Measurements from ENCODE around the gene MT1M.
"Not testable (repeated sequence)": the region's sequence is repeated elsewhere in the genome, so short reads cannot be mapped to it uniquely, and the experiment has no call there.

The MT1M gene

GRCh38 chr16:56617212-56618085, 15.0 kb upstream of the MT1M start:
- ATAC-seq: peak; percentile 75
- Mint-ChIP-seq H3K4me1 (peaks cover 52% of the 10 kb centered on the region), H3K27ac (peak overlapping the region; percentile 37 to 48)

DNA sequence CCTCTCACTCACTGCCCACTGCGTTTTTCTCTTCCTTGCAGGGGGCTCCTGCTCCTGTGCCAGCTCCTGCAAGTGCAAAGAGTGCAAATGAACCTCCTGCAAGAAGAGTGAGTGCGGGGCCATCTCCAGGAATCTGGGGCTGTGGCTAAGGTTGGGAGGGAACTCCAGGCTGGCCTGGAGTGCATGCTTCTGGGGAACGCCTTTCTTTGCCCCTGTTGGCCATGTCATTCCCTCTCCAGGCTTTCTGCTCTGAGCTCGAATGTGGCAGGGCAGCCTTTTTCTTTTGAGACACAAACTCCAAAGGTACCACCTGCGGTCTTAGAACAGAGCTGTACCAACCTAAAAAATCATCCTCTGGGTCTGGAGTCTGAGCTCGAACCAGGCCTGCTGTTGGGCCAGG, 14.3 kb upstream of the MT1M start:
- H3K27ac Mint-ChIP-seq: no peak overlapping the region
- H3K9me3 Mint-ChIP-seq: no peaks in the 10 kb centered on the region
- peaks cover 45% of the 10 kb centered on the region for H3K4me1 Mint-ChIP-seq
- peaks cover 36% of the 10 kb centered on the region for H3K27me3 Mint-ChIP-seq
- DNase-seq (no peak), ATAC-seq (no peak)
- peak overlapping the region; percentile 71 to 77 for H3K4me3 Mint-ChIP-seq

More at GRCh38 chr16:56617212-56618085, 15.0 kb upstream of the MT1M start:
- DNase-seq: peak; percentile 66 to 69
- peaks cover 36% of the 10 kb centered on the region for H3K27me3 Mint-ChIP-seq
- H3K4me3 Mint-ChIP-seq: peak overlapping the region; percentile 71 to 77
- no peaks in the 10 kb centered on the region for H3K9me3 Mint-ChIP-seq

GRCh38 chr16:56620339-56620897, 12.0 kb upstream of the MT1M start:
- Mint-ChIP-seq H3K27me3 (peaks cover 52% of the 10 kb centered on the region), H3K4me3 (no peak overlapping the region), H3K4me1 (peaks cover 30% of the 10 kb centered on the region), H3K9me3 (no peaks in the 10 kb centered on the region), H3K27ac (no peak overlapping the region)
- ATAC-seq: no peak
- no peak for DNase-seq

DNA sequence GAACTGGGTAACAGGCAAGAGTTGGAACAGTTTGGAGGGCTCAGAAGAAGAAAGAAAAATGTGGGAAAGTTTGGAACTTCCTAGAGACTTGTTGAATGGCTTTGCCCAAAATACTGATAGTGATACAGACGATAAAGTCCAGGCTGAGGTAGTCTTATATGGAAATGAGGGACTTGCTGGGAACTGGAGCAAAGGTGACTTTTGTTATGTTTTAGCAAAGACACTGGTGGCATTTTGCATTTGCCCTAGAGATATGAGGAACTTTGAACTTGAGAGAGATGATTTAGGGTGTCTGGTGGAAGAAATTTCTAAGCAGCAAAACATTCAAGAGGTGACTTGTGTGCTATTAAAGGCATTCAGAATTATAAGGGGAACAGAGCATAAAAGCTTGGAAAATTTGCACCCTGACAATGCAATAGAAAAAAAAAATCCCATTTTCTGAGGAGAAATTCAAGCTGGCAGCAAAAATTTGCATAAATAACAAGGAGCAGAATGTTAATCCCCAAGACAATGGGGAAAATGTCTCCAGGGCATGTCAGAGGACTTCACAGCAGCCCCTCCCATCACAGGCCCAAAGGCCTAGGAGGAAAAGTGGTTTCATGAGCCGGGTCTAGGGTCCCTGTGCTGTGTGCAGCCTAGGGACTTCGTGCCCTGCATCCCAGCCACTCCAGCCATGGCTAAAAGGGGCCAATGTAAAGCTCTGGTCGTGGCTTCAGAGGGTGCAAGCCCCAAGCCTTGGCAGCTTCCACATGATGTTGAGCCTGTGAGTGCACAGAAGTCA, 10.6 kb upstream of the MT1M start:
- not testable (repeated sequence) for ATAC-seq, H3K27ac Mint-ChIP-seq, H3K9me3 Mint-ChIP-seq, DNase-seq, H3K4me3 Mint-ChIP-seq
- H3K27me3 Mint-ChIP-seq: peaks cover 62% of the 10 kb centered on the region
- H3K4me1 Mint-ChIP-seq: peaks cover 32% of the 10 kb centered on the region

- Mint-ChIP-seq H3K27me3 (peaks cover 56% of the 10 kb centered on the region), H3K27ac (peak overlapping the region in 1 of 2 donors; percentile 81), H3K4me1 (peaks cover 20% of the 10 kb centered on the region)
- H3K9me3 Mint-ChIP-seq, H3K4me3 Mint-ChIP-seq, DNase-seq, ATAC-seq: not testable (repeated sequence)
These were observed 9.3 kb upstream of the MT1M start for GRCh38 chr16:56623184-56623583.

DNA sequence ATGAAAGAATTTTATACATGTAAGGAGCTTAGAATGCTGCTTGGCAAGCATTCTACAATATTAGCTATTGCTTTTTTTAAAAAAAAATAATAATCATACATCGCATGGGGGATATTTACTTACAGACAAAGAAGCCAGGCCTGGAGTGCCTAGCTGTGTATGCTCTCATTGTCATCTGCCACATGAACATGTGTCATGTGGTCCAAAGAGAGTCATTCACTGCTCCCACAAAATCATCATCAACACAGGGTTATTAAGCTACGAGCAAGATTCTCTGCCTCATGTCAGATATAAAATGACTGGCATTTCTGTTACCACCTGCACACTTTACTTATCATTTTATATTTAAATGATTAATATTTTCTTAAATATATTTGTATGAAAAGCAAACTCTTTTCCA, 8.8 kb upstream of the MT1M start:
- peaks cover 54% of the 10 kb centered on the region for H3K27me3 Mint-ChIP-seq
- H3K27ac Mint-ChIP-seq: no peak overlapping the region
- DNase-seq (no peak), ATAC-seq (no peak)
- no peaks in the 10 kb centered on the region for H3K9me3 Mint-ChIP-seq
- H3K4me1 Mint-ChIP-seq: peaks cover 20% of the 10 kb centered on the region
- H3K4me3 Mint-ChIP-seq: no peak overlapping the region

- ATAC-seq (peak; percentile 92), DNase-seq (peak; percentile 62 to 73)
- peak within 1 kb of the TSS; percentile 93 to 96 for H3K27ac Mint-ChIP-seq
- H3K27me3 Mint-ChIP-seq: peaks cover 58% of the 10 kb centered on the region
- H3K9me3 Mint-ChIP-seq: no peaks in the 10 kb centered on the region
- peaks cover 20% of the 10 kb centered on the region for H3K4me1 Mint-ChIP-seq
- peak within 1 kb of the TSS; percentile 89 to 94 for H3K4me3 Mint-ChIP-seq
These were observed 7.1 kb upstream of the MT1M start, which contains the start of gene MT1E for GRCh38 chr16:56625140-56625942. MT1E (plus strand) TSS chr16:56625781; CDS start chr16:56625852, 71 bp downstream.

DNA sequence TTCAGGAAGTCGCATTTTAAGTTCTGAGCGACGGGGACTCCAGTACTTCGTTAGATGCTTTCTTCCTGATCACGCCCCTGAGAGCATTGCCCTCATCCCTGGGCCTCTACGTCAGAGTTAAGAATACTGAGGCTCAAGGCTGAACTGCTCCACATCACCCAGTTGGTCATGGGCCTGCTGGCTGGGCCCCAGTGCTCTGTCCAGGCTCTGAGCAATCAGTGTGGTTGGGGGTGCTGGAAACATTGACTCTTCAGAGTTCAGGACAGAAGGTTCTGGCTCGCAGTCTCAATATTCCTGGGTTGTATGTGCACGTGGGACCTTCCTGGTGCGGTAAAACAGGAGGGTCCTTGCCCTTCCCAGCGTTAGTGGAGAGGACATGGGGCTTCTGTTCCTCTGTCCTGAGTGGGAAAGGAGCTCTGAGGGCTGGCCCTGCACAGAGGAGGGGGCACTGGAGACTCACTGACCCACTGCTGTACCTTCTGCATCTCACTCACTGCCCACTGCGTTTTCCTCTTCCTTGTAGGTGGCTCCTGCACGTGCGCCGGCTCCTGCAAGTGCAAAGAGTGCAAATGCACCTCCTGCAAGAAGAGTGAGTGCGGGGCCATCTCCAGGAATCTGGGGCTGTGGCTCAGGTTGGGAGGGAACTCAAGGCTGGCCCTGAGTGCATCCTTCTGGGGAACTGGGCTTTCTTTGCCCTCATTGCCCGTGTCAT, 6.4 kb upstream of the MT1M start:
- peaks cover 65% of the 10 kb centered on the region for H3K27me3 Mint-ChIP-seq
- H3K9me3 Mint-ChIP-seq: no peaks in the 10 kb centered on the region
- peak; percentile 38 for ATAC-seq
- H3K4me3 Mint-ChIP-seq: peak overlapping the region; percentile 89 to 94
- peak overlapping the region; percentile 87 to 93 for H3K27ac Mint-ChIP-seq
- DNase-seq: no peak
- peaks cover 20% of the 10 kb centered on the region for H3K4me1 Mint-ChIP-seq

DNA sequence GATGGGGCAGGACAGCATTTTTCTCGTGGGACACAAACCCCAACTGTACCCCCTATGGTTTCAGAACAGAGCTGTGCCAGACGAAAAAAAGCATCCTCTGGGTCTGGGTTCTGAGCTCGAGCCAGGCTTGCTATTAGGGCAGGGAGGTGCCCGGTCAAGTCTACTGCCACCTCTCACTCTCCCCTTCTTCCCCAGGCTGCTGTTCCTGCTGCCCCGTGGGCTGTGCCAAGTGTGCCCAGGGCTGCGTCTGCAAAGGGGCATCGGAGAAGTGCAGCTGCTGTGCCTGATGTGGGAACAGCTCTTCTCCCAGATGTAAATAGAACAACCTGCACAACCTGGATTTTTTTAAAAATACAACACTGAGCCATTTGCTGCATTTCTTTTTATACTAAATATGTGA, 5.8 kb upstream of the MT1M start:
- no peak for DNase-seq
- Mint-ChIP-seq H3K27ac (no peak overlapping the region), H3K4me3 (peak overlapping the region; percentile 89 to 94), H3K4me1 (peaks cover 22% of the 10 kb centered on the region), H3K9me3 (no peaks in the 10 kb centered on the region), H3K27me3 (peaks cover 71% of the 10 kb centered on the region)
- ATAC-seq: no peak

GRCh38 chr16:56628486-56629350, 3.7 kb upstream of the MT1M start:
- H3K4me1 Mint-ChIP-seq: peaks cover 37% of the 10 kb centered on the region
- no peak for ATAC-seq
- no peaks in the 10 kb centered on the region for H3K9me3 Mint-ChIP-seq
- peaks cover 91% of the 10 kb centered on the region for H3K27me3 Mint-ChIP-seq
- no peak overlapping the region for H3K4me3 Mint-ChIP-seq
- no peak for DNase-seq
- no peak overlapping the region for H3K27ac Mint-ChIP-seq

DNA sequence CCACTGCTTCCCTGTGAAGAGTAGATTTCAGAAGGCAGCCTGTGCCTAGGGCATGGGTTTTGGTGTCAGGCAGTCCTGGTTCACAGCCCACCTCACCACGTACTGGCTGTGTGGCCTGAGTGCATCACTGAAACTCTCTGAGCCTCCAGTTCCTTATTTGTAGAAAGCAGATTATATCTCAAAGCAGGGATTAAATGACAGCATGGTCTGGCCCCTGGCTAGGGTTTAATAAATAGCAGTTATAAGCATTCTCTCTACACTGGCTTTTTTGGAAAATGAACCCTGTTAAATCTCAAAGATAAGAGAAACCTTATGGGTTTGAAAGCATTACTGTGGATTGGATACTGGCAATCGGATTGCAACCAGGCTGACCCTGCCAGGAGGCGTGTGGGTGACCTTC, 2.9 kb upstream of the MT1M start:
- H3K4me1 Mint-ChIP-seq: peaks cover 38% of the 10 kb centered on the region
- no peak overlapping the region for H3K27ac Mint-ChIP-seq
- DNase-seq (no peak), ATAC-seq (no peak)
- peaks cover 92% of the 10 kb centered on the region for H3K27me3 Mint-ChIP-seq
- no peak overlapping the region for H3K4me3 Mint-ChIP-seq
- no peaks in the 10 kb centered on the region for H3K9me3 Mint-ChIP-seq

DNA sequence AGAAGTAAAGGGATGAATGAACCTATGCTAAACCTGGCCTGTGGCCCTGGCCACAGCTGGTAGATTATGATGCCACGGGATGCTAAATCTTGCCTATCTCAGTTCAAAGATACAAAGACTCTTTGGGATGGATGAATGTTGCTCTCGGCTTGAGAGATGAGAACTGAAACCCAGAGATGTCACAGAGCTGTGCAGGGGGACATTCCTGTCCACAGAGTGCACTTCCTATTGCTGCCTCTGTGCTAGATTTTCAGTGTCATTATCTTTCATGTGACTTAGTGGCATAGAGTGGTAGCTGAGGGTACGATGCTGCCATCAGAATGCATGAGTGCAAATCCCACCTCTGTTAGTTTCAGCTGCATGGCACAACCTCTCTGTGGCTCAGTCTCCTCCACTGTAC, 2.3 kb upstream of the MT1M start:
- no peak for DNase-seq
- H3K27ac Mint-ChIP-seq: no peak overlapping the region
- ATAC-seq: peak; percentile 59
- H3K27me3 Mint-ChIP-seq: peaks cover 92% of the 10 kb centered on the region
- H3K9me3 Mint-ChIP-seq: no peaks in the 10 kb centered on the region
- H3K4me3 Mint-ChIP-seq: no peak overlapping the region
- peaks cover 39% of the 10 kb centered on the region for H3K4me1 Mint-ChIP-seq

GRCh38 chr16:56631197-56631596, 1.3 kb upstream of the MT1M start:
- H3K9me3 Mint-ChIP-seq: no peaks in the 10 kb centered on the region
- no peak overlapping the region for H3K27ac Mint-ChIP-seq
- no peak for DNase-seq
- no peak for ATAC-seq
- H3K27me3 Mint-ChIP-seq: peaks cover 92% of the 10 kb centered on the region
- peak overlapping the region in 1 of 2 donors; percentile 79 for H3K4me3 Mint-ChIP-seq
- H3K4me1 Mint-ChIP-seq: peaks cover 39% of the 10 kb centered on the region

- Mint-ChIP-seq H3K9me3 (no peaks in the 10 kb centered on the region), H3K27ac (no peak overlapping the region), H3K27me3 (peaks cover 92% of the 10 kb centered on the region), H3K4me1 (peaks cover 41% of the 10 kb centered on the region), H3K4me3 (peak overlapping the region; percentile 79 to 89)
- DNase-seq (no peak), ATAC-seq (no peak)
These were observed 665 bp upstream of the MT1M start for GRCh38 chr16:56631832-56632155.

All from stimulated activated naive CD8-positive, alpha-beta T cell treated with anti-CD3 and anti-CD28 coated beads, Interleukin-15, amount 100 ng/mL, for 72 hours (primary cell).